Muscle layer of colon (tissue), 2 donors: ENCODE data around the gene SLC16A10.

Experiments
- H3K27ac ChIP-seq: one replicate; pipeline ENCODE4 v1.7.0; 2013; ENCODE audit warnings: low read depth, mild to moderate bottlenecking, low read length, moderate library complexity
- H3K27me3 ChIP-seq, 2 donors: one replicate each; pipeline ENCODE4 v1.7.0; 2013; ENCODE audit warnings: low read length in 2 of 2, mild to moderate bottlenecking in 2 of 2; ENCODE audit not compliant: insufficient read depth in 2 of 2, control insufficient read depth in 1 of 2
- H3K36me3 ChIP-seq: one replicate; pipeline ENCODE4 v1.7.0; 2013; ENCODE audit warnings: mild to moderate bottlenecking, low read length; ENCODE audit not compliant: insufficient read depth
- H3K4me1 ChIP-seq: one replicate; pipeline ENCODE4 v1.7.0; 2013; ENCODE audit warnings: mild to moderate bottlenecking, low read length; ENCODE audit not compliant: insufficient read depth
- H3K4me3 ChIP-seq, 2 donors: one replicate each; pipeline ENCODE4 v1.7.0; 2013; ENCODE audit warnings: low read length in 2 of 2, low read depth in 1 of 2, mild to moderate bottlenecking in 1 of 2, moderate library complexity in 1 of 2
- H3K9ac ChIP-seq: one replicate; pipeline ENCODE4 v1.7.0; 2013; ENCODE audit warnings: low read length
- H3K9me3 ChIP-seq: one replicate; pipeline ENCODE4 v1.7.0; 2013; ENCODE audit warnings: mild to moderate bottlenecking, low read length
- donor health status: abdominal sarcoma.
- donor health status: Adenocarcinoma of cecum.

Gene SLC16A10

GRCh38 chr6:111207141-111207858 lies 120.0 kb downstream of the SLC16A10 start:
- H3K4me1 ChIP-seq = no peaks in the 10 kb centered on the region

GRCh38 chr6:111208933-111209332 lies 121.6 kb downstream of the SLC16A10 start:
- Histone ChIP-seq H3K4me1 (no peaks in the 10 kb centered on the region), H3K36me3 (no peaks in the 10 kb centered on the region), H3K4me3 (no peak overlapping the region), H3K27ac (no peak overlapping the region), H3K27me3 (no peaks in the 10 kb centered on the region), H3K9me3 (no peaks in the 10 kb centered on the region), H3K9ac (no peak overlapping the region)

More at GRCh38 chr6:111207141-111207858, 120.0 kb downstream of the SLC16A10 start:
- Histone ChIP-seq H3K36me3 (no peaks in the 10 kb centered on the region), H3K27me3 (no peaks in the 10 kb centered on the region), H3K27ac (no peak overlapping the region), H3K9ac (no peak overlapping the region), H3K4me3 (no peak overlapping the region), H3K9me3 (no peaks in the 10 kb centered on the region)

GRCh38 chr6:111210194-111210728 lies 123.0 kb downstream of the SLC16A10 start:
- Histone ChIP-seq H3K36me3 (no peaks in the 10 kb centered on the region), H3K4me3 (no peak overlapping the region), H3K27me3 (no peaks in the 10 kb centered on the region), H3K27ac (no peak overlapping the region), H3K4me1 (no peaks in the 10 kb centered on the region), H3K9ac (no peak overlapping the region), H3K9me3 (no peaks in the 10 kb centered on the region)

GRCh38 chr6:111211411-111212030 lies 124.2 kb downstream of the SLC16A10 start:
- H3K27ac ChIP-seq = no peak overlapping the region
- H3K36me3 ChIP-seq = no peaks in the 10 kb centered on the region
- H3K4me3 ChIP-seq = no peak overlapping the region
- no peak overlapping the region for H3K9ac ChIP-seq
- H3K4me1 ChIP-seq = no peaks in the 10 kb centered on the region
- no peaks in the 10 kb centered on the region for H3K27me3 ChIP-seq
- H3K9me3 ChIP-seq = no peaks in the 10 kb centered on the region

- no peaks in the 10 kb centered on the region for H3K27me3 ChIP-seq
- H3K36me3 ChIP-seq = no peaks in the 10 kb centered on the region
- no peak overlapping the region for H3K27ac ChIP-seq
- no peak overlapping the region for H3K9ac ChIP-seq
- H3K4me3 ChIP-seq = no peak overlapping the region
- H3K9me3 ChIP-seq = no peaks in the 10 kb centered on the region
- no peaks in the 10 kb centered on the region for H3K4me1 ChIP-seq
Observed at GRCh38 chr6:111212625-111213024, 125.3 kb downstream of the SLC16A10 start.

GRCh38 chr6:111215131-111215530 lies 127.8 kb downstream of the SLC16A10 start:
- Histone ChIP-seq H3K9ac (no peak overlapping the region), H3K36me3 (no peaks in the 10 kb centered on the region), H3K27ac (no peak overlapping the region), H3K4me1 (no peaks in the 10 kb centered on the region), H3K9me3 (no peaks in the 10 kb centered on the region), H3K4me3 (no peak overlapping the region), H3K27me3 (no peaks in the 10 kb centered on the region)

GRCh38 chr6:111219785-111220184 lies 132.5 kb downstream of the SLC16A10 start:
- Histone ChIP-seq H3K4me3 (no peak overlapping the region), H3K36me3 (no peaks in the 10 kb centered on the region), H3K9ac (no peak overlapping the region), H3K9me3 (no peaks in the 10 kb centered on the region), H3K27me3 (no peaks in the 10 kb centered on the region), H3K27ac (no peak overlapping the region), H3K4me1 (no peaks in the 10 kb centered on the region)

GRCh38 chr6:111220383-111221031 lies 133.2 kb downstream of the SLC16A10 start:
- no peaks in the 10 kb centered on the region for H3K4me1 ChIP-seq
- no peaks in the 10 kb centered on the region for H3K27me3 ChIP-seq
- no peaks in the 10 kb centered on the region for H3K36me3 ChIP-seq
- H3K27ac ChIP-seq = no peak overlapping the region
- no peak overlapping the region for H3K4me3 ChIP-seq
- no peak overlapping the region for H3K9ac ChIP-seq
- no peaks in the 10 kb centered on the region for H3K9me3 ChIP-seq

GRCh38 chr6:111221804-111222203 lies 134.5 kb downstream of the SLC16A10 start:
- no peaks in the 10 kb centered on the region for H3K9me3 ChIP-seq
- H3K4me3 ChIP-seq = no peak overlapping the region
- H3K9ac ChIP-seq = no peak overlapping the region
- no peaks in the 10 kb centered on the region for H3K36me3 ChIP-seq
- H3K27ac ChIP-seq = no peak overlapping the region
- H3K27me3 ChIP-seq = no peaks in the 10 kb centered on the region
- no peaks in the 10 kb centered on the region for H3K4me1 ChIP-seq

- Histone ChIP-seq H3K27me3 (no peaks in the 10 kb centered on the region), H3K4me1 (no peaks in the 10 kb centered on the region), H3K4me3 (no peak overlapping the region), H3K9ac (no peak overlapping the region), H3K36me3 (no peaks in the 10 kb centered on the region), H3K9me3 (no peaks in the 10 kb centered on the region), H3K27ac (no peak overlapping the region)
Observed at GRCh38 chr6:111222341-111222740, 135.0 kb downstream of the SLC16A10 start.

- no peak overlapping the region for H3K4me3 ChIP-seq
- H3K27me3 ChIP-seq = no peaks in the 10 kb centered on the region
- no peaks in the 10 kb centered on the region for H3K36me3 ChIP-seq
- no peaks in the 10 kb centered on the region for H3K4me1 ChIP-seq
- H3K9ac ChIP-seq = no peak overlapping the region
- no peaks in the 10 kb centered on the region for H3K9me3 ChIP-seq
- no peak overlapping the region for H3K27ac ChIP-seq
Observed at GRCh38 chr6:111228094-111228493, 140.8 kb downstream of the SLC16A10 start.
